Activated CD8-positive, alpha-beta memory T cell treated with anti-CD3 and anti-CD28 coated beads, Interleukin-2, amount 50 U/mL, for 1 hour (primary cell): ENCODE results near the gene SPATA20.

Experiments used
- DNase-seq: peaks from one replicate; pipeline ENCODE4 v3.0.0-alpha.2; 2020; ENCODE audit errors: extremely low read depth

The SPATA20 gene

DNA sequence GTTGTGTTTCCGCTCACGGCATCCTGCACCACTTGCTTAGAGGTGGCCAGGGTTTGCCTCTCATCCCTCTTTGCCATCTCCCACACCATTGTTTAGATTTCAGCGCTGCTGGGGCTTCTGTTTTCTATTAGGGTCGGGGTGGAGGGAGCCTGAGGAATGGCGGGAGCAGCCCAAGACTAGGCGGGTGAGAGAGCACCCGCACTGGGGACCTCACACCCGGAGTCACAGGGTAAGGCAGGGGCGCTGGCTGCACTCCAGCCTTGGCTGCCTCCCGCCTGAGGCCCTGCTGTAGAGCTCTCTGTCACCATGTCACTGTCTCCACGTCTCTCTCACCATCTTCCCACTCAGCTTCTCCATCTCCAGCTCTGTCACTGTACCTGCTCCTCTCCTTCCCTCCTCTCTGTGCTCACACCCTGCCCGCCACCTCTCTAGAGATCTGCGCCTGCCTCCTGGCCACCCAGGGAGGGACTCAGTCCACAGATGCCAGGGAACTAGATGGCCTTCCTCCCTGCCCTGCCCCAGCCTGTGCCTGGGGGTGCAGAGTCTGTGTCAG lies 54.9 kb downstream of the SPATA20 start:
- DNase-seq: no peak

DNA sequence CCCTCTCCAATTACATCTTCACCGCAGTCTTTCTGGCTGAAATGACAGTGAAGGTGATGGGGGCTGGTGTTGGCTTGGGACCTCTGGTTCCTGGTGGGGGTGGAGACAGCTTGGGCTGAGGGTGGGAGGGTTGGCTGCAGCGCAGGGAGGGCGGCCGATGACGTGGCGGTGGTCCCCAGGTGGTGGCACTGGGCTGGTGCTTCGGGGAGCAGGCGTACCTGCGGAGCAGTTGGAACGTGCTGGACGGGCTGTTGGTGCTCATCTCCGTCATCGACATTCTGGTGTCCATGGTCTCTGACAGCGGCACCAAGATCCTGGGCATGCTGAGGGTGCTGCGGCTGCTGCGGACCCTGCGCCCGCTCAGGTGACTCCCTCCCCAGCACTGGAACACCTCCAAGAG lies 55.9 kb downstream of the SPATA20 start:
- DNase-seq: no peak

DNA sequence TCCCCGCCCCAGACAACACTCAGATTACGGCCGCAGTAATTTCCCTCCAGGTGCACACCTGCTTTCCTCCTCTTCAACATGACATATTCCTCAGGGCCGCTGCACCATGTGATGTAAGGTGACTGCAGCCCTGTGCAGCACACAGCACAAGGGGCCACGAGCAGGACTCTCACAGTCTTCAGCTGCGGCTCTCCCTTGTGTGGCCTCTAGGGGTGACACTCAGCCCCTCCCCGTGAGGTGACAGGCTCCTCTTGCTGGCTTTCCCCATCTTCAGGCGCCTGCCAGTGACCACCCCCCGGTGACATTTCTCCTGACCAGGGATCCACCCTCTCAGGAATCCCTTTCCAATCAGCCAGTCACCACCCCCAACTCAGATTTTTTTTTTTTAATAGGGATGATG lies 56.4 kb downstream of the SPATA20 start:
- no peak for DNase-seq

DNA sequence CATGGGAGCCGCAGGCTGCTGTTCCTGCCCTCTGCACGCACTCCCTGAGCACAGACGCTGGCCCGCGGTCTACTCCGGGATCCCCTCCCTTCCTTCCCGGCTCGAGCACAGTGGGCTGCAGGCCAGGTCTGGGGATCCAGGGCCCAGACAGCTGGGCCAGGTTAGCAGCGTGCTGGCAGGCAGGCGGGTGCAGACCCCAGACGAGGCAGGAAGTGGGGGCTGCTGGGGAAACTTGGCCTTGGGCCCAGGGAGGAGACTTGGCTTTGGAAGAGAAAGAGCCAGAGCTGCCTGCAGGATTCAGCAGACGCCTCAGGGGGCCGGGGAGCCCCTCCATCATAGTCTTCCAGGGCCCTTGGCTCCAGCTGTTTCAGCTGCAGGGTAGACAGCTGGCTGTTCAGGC lies 57.5 kb downstream of the SPATA20 start:
- DNase-seq: no peak

DNA sequence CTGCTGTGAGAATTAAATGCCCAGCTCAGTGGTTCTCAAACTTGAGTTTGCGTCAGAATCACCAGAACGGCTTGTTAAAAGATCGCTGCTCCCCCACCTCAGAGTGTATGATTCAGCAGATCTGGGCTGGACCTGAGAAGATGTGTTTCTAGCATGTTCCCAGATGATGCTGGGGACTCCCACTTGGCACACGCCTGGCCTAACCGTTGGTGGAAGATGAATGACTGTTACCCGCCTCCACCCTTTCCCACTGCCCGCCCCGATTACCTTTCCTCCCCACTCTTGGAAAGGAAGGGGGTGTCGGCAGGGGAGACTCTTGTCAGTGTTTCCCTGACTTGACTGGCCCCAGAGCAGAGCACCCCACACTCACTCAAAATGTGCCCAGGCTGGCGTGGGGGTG lies 58.5 kb downstream of the SPATA20 start:
- no peak for DNase-seq
